K562 (cell line): ENCODE results near the gene SETD7. TPM values are rescaled to one million over a fixed set of nuclear protein-coding genes. Genes with fewer than 3 reads are reported as not detected.

Experiments used
- ARHGAP35 ChIP-seq: fragments of 450-650 bp; IDR thresholded peaks from 2 replicates; pipeline ENCODE4 v1.6.1; 2018; ENCODE audit not compliant: partially characterized antibody
- DMBX1 ChIP-seq: fragments of 250-450 bp; sonication (Bioruptor Pico); IDR thresholded peaks from 2 replicates; pipeline ENCODE4 v1.8.0; 2022; ENCODE audit warnings: inconsistent platforms, mild to moderate bottlenecking, moderate library complexity, borderline replicate concordance
- HDAC2 ChIP-seq: fragments of 450-650 bp; IDR thresholded peaks from 2 replicates; pipeline ENCODE4 v1.6.1; 2016; ENCODE audit warnings: mild to moderate bottlenecking
- JUND ChIP-seq, 2 experiments: IDR thresholded peaks; 2 replicates in 1 of 2; 3 replicates in 1 of 2; pipeline ENCODE4 v1.6.1; 2011; ENCODE audit warnings: borderline replicate concordance in 2 of 2, low read depth in 2 of 2, low read length in 2 of 2, improper control_type of control experiment in 1 of 2, missing biosample characterization in 1 of 2, missing genetic modification characterization in 1 of 2, missing genetic modification reagents in 1 of 2
- KDM1A ChIP-seq, 2 experiments: fragments of 450-650 bp; IDR thresholded peaks; 2 replicates each; pipeline ENCODE4 v1.6.1; 2016; ENCODE audit warnings: mild to moderate bottlenecking in 2 of 2
- KLF6 ChIP-seq: fragments of 250-450 bp; sonication (Bioruptor Pico); IDR thresholded peaks from 2 replicates; pipeline ENCODE4 v1.4.0; 2020; ENCODE audit warnings: mild to moderate bottlenecking, moderate library complexity, borderline replicate concordance
- MECOM ChIP-seq: fragments of 250-450 bp; sonication (Bioruptor Pico); IDR thresholded peaks from 2 replicates; pipeline ENCODE4 v1.8.0; 2022; ENCODE audit warnings: inconsistent platforms
- MEIS2 ChIP-seq: fragments of 450-650 bp; IDR thresholded peaks from 2 replicates; pipeline ENCODE4 v1.6.1; 2014; ENCODE audit warnings: mild to moderate bottlenecking; ENCODE audit not compliant: partially characterized antibody
- MYC ChIP-seq, 2 experiments: fragments of 250-450 bp in 1 of 2; sonication (Bioruptor Pico) in 1 of 2; IDR thresholded peaks; 2 replicates each; pipeline versions ENCODE4 v1.5.1 to v1.6.1; 2012 to 2021; ENCODE audit warnings: low read depth in 2 of 2, borderline replicate concordance in 1 of 2, improper control_type of control experiment in 1 of 2, low read length in 1 of 2, mild to moderate bottlenecking in 1 of 2, moderate library complexity in 1 of 2
- POLR2AphosphoS5 ChIP-seq: IDR thresholded peaks from 2 replicates; pipeline ENCODE4 v1.6.1; 2011; ENCODE audit warnings: mild to moderate bottlenecking, low read depth, low read length, moderate library complexity; ENCODE audit not compliant: control insufficient read depth, insufficient read depth
- RBFOX2 ChIP-seq: fragments of 200-400 bp; formaldehyde crosslinking; IDR thresholded peaks from 2 replicates; pipeline ENCODE4 v1.6.1; 2017; ENCODE audit warnings: low read depth, mild to moderate bottlenecking, low read length, moderate library complexity
- SUPT5H ChIP-seq: fragments of 450-650 bp; IDR thresholded peaks from 2 replicates; pipeline ENCODE4 v1.6.1; 2016
- TBL1XR1 ChIP-seq, 2 experiments: IDR thresholded peaks; 2 replicates each; pipeline ENCODE4 v1.6.1; 2012; ENCODE audit warnings: improper control_type of control experiment in 2 of 2, low read length in 2 of 2, mild to moderate bottlenecking in 1 of 2
- ZC3H11A ChIP-seq: IDR thresholded peaks from 2 replicates; pipeline ENCODE4 v1.6.1; 2012; ENCODE audit warnings: low read depth, low read length, improper control_type of control experiment
- ZNF431 ChIP-seq: sonication (generic); formaldehyde crosslinking; IDR thresholded peaks from 2 replicates; pipeline ENCODE4 v1.8.0; 2022; ENCODE audit warnings: mild to moderate bottlenecking, missing genetic modification reagents
- polyA plus RNA-seq, 8 experiments: library from polyadenylated mRNA; depleted of rRNA in 4 of 8; stranded (reverse) in 5 of 8; unstranded in 3 of 8; fragments of >200 nt; fragmentation: Nextera tagmentation in 2 of 8; fragmentation: Illumina TruSeq in 1 of 8; extraction: Ambion mirVana in 2 of 8; extraction: Trizol in 1 of 8; gene quantifications; 2 replicates each; pipeline versions ENCODE4 v1.2.1 to v1.2.3, GENCODE V29; 2011 to 2014; ENCODE audit warnings: inconsistent platforms in 1 of 8, missing spikeins in 1 of 8
- total RNA-seq, 7 experiments: library from RNA; depleted of rRNA in 6 of 7; stranded (reverse); fragments of >200 nt in 6 of 7; fragmentation: Illumina TruSeq in 2 of 7; extraction: Trizol in 2 of 7; gene quantifications; 2 replicates each; pipeline versions ENCODE4 v1.2.1 to v1.2.3, GENCODE V29; 2011 to 2021; ENCODE audit warnings: low replicate concordance in 1 of 7
- TF ChIP-seq, protein P1 (sequence below): fragments of 450-650 bp; IDR thresholded peaks from 2 replicates; pipeline ENCODE4 v1.6.1; 2016; ENCODE audit warnings: mild to moderate bottlenecking, moderate library complexity

Gene SETD7
- total and polyA plus RNA-seq, 9 of the 15 experiments (the other 6 are each of a cell fraction or from before 2014, with no cell fraction given), result 0.37 to 2.4 (median 1.7) TPM

DNA sequence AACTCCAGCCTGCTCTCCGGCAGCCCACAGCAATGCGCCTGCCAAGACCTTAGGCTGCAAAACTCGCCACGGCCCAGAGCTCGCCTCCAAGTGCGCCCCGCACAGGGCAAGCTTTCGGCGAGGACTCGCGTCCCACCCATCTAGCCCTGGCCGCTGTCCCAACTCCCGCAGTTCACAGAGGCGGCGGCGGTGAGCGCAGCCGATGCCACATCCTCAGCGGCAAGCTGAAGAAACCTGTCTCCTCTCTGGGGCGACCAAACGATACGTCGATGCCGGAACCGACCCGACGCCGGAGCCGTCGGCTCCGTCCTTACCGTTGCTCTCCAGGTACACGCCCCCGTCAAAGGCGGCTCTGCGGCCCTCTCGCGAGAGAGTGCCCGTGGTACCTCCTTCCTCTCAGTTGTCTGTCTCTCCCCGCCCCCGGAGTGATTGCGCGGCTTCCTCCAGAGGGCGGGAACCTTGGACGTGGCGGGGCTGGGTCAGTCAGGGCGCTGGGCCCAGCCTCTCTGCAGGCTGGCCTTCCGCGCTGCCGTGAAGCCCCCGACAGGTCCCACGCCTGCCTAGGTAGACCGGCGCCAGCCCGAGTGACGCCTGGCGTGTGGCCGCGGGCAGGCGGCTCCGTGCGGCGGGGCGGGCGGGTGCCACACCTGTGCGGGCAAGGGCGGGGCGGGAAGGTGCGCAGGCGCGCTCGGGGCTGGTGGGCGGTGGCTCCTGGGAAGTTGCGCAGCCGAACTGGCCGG is 102.5 kb downstream of the SETD7 start (continued):
- TF ChIP-seq ZNF431 (CRISPR knock-in tag), result peak; percentile 66; the same call in 1 of the 2 replicates
- TF ChIP-seq MEIS2, result peak; percentile 65
- TF ChIP-seq ZC3H11A, result 0 out of 2 replicates have a peak, but pooled peaks have one; percentile 18
- 0 out of 4 replicates have a peak, but pooled peaks of 1 of the 2 experiments have one; percentile 46 for TF ChIP-seq KDM1A (IDR thresholded peaks at IDR 0.05)
- peak; percentile 94 for TF ChIP-seq SUPT5H
- peak; percentile 98 for TF ChIP-seq RBFOX2
- TF ChIP-seq HDAC2, result peak; percentile 70
- TF ChIP-seq, protein P1, sequence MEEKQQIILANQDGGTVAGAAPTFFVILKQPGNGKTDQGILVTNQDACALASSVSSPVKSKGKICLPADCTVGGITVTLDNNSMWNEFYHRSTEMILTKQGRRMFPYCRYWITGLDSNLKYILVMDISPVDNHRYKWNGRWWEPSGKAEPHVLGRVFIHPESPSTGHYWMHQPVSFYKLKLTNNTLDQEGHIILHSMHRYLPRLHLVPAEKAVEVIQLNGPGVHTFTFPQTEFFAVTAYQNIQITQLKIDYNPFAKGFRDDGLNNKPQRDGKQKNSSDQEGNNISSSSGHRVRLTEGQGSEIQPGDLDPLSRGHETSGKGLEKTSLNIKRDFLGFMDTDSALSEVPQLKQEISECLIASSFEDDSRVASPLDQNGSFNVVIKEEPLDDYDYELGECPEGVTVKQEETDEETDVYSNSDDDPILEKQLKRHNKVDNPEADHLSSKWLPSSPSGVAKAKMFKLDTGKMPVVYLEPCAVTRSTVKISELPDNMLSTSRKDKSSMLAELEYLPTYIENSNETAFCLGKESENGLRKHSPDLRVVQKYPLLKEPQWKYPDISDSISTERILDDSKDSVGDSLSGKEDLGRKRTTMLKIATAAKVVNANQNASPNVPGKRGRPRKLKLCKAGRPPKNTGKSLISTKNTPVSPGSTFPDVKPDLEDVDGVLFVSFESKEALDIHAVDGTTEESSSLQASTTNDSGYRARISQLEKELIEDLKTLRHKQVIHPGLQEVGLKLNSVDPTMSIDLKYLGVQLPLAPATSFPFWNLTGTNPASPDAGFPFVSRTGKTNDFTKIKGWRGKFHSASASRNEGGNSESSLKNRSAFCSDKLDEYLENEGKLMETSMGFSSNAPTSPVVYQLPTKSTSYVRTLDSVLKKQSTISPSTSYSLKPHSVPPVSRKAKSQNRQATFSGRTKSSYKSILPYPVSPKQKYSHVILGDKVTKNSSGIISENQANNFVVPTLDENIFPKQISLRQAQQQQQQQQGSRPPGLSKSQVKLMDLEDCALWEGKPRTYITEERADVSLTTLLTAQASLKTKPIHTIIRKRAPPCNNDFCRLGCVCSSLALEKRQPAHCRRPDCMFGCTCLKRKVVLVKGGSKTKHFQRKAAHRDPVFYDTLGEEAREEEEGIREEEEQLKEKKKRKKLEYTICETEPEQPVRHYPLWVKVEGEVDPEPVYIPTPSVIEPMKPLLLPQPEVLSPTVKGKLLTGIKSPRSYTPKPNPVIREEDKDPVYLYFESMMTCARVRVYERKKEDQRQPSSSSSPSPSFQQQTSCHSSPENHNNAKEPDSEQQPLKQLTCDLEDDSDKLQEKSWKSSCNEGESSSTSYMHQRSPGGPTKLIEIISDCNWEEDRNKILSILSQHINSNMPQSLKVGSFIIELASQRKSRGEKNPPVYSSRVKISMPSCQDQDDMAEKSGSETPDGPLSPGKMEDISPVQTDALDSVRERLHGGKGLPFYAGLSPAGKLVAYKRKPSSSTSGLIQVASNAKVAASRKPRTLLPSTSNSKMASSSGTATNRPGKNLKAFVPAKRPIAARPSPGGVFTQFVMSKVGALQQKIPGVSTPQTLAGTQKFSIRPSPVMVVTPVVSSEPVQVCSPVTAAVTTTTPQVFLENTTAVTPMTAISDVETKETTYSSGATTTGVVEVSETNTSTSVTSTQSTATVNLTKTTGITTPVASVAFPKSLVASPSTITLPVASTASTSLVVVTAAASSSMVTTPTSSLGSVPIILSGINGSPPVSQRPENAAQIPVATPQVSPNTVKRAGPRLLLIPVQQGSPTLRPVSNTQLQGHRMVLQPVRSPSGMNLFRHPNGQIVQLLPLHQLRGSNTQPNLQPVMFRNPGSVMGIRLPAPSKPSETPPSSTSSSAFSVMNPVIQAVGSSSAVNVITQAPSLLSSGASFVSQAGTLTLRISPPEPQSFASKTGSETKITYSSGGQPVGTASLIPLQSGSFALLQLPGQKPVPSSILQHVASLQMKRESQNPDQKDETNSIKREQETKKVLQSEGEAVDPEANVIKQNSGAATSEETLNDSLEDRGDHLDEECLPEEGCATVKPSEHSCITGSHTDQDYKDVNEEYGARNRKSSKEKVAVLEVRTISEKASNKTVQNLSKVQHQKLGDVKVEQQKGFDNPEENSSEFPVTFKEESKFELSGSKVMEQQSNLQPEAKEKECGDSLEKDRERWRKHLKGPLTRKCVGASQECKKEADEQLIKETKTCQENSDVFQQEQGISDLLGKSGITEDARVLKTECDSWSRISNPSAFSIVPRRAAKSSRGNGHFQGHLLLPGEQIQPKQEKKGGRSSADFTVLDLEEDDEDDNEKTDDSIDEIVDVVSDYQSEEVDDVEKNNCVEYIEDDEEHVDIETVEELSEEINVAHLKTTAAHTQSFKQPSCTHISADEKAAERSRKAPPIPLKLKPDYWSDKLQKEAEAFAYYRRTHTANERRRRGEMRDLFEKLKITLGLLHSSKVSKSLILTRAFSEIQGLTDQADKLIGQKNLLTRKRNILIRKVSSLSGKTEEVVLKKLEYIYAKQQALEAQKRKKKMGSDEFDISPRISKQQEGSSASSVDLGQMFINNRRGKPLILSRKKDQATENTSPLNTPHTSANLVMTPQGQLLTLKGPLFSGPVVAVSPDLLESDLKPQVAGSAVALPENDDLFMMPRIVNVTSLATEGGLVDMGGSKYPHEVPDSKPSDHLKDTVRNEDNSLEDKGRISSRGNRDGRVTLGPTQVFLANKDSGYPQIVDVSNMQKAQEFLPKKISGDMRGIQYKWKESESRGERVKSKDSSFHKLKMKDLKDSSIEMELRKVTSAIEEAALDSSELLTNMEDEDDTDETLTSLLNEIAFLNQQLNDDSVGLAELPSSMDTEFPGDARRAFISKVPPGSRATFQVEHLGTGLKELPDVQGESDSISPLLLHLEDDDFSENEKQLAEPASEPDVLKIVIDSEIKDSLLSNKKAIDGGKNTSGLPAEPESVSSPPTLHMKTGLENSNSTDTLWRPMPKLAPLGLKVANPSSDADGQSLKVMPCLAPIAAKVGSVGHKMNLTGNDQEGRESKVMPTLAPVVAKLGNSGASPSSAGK, result peak; percentile 98
- TF ChIP-seq KLF6 (CRISPR knock-in tag), result peak; percentile 77; the same call in 1 of the 2 replicates
- peak; percentile 35; the same call in 1 of the 2 replicates for TF ChIP-seq JUND (IDR thresholded peaks at IDR 0.05; ENCODE audit: borderline replicate concordance, low read depth, low read length)
- TF ChIP-seq JUND (tag; IDR thresholded peaks at IDR 0.05; ENCODE audit: borderline replicate concordance, low read depth, low read length), result no peak
- peak; percentile 72 for TF ChIP-seq POLR2AphosphoS5
- TF ChIP-seq DMBX1 (CRISPR knock-in tag), result no peak
- TF ChIP-seq TBL1XR1 (IDR thresholded peaks at IDR 0.05; ENCODE audit: low read length in 2 of 2), result peak in 1 of 2 experiments; percentile 30; a peak in 1 of 4 replicates
- peak; percentile 92 for TF ChIP-seq ARHGAP35
- TF ChIP-seq MYC (IDR thresholded peaks at IDR 0.05; ENCODE audit: low read depth, low read length), result peak; percentile 76
- 0 out of 2 replicates have a peak, but pooled peaks have one; percentile 62 for TF ChIP-seq MYC (CRISPR knock-in tag; IDR thresholded peaks at IDR 0.05; ENCODE audit: borderline replicate concordance, low read depth)
- TF ChIP-seq MECOM (CRISPR knock-in tag), result no peak
